CD4-positive, alpha-beta T cell treated with Interleukin-1 beta for 1 hour (primary cell): Measurements from ENCODE around the gene GSX1.
"Not testable (repeated sequence)": the region's sequence is repeated elsewhere in the genome, so short reads cannot be mapped to it uniquely, and the experiment has no call there.

Source experiments
- DNase-seq, 2 donors: peaks; one replicate each; pipeline ENCODE4 v3.0.0-alpha.2; 2020 to 2022

GSX1 gene

DNA sequence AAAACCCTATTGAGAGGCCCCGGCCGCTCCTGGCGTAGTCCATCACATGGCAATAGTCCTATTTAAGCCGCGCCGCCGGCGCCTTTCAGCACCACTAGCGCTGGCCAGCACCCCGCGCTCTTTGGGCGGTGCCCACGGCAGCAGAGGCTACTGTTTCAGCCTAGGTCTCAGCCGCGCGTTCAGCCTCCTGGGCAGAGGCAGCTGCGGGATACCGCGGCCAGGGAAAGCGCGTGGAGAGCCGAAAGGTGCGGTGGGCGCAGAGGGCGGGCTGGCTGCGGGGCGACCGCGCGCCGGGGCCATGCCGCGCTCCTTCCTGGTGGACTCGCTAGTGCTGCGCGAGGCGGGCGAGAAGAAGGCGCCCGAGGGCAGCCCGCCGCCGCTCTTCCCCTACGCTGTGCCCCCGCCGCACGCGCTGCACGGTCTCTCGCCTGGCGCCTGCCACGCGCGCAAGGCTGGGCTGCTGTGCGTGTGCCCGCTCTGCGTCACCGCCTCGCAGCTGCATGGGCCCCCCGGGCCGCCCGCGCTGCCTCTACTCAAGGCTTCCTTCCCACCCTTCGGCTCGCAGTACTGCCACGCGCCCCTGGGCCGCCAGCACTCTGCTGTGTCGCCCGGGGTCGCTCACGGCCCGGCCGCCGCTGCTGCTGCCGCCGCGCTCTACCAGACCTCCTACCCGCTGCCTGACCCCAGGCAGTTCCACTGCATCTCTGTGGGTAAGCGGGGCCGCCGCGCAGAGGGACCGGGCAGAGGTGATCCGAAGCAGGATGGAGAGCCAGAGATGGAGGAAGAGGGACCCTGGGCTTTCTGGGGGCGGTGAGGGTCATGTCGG, at the start of gene GSX1:
TSS of gene GSX1 (plus strand) at position 91 of the 826 bp plus-strand sequence. CDS start at position 299, 208 bp downstream.
- DNase-seq = peak in 1 of 2 donors; percentile 21

DNA sequence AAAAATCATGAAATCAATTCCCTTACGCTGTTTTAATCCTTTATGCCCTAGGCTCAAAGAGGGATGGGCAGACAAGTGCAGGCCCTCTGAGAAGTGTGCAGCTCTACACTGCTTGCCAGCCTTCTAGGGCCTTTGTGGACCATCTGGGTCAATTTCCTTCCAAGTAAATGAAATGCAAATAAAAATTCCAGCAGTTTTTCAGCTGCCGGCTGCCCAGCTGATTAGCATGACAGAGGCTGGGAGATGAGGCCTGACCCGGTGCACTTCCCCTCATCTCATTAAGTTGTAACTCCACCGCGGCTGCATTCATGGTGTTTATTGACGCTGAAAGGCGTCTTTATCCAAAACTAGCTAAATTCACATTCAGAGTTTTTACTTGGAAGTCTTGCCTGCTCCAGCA, 47.5 kb upstream of the GSX1 start:
- no peak for DNase-seq

DNA sequence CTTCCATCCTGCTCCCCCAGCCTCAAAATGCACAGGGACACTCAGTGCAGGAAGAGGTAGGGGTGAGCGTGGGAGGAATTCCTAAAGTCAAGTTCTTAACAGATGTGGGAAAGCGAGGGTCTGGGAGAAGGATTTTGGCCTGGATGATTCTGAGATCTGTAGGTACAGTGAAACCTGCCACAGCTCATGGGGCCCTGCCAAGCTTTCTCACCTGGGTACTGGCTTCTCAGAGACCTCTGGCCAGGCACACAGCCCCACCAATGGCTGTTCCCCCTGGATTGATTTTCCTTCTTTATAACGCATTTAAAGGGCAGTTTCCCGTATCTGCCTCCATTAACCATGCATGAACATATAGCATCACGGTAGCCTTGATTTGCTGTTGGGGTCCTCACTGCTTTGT, 47.0 kb upstream of the GSX1 start:
- DNase-seq = no peak

DNA sequence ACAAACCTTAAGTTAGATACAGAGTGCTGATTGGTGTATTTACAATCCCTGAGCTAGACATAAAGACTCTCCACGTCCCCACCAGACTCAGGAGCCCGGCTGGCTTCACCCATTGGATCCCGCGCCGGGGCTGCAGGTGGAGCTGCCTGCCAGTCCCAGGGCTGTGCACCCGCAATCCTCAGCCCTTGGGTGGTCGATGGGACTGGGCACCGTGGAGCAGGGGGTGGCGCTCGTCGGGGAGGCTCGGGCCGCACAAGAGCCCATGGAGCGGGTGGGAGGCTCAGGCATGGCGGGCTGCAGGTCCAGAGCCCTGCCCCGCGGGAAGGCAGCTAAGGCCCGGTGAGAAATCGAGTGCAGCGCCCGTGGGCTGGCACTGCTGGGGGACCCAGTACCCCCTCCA, 44.1 kb upstream of the GSX1 start:
- not testable (repeated sequence) for DNase-seq

DNA sequence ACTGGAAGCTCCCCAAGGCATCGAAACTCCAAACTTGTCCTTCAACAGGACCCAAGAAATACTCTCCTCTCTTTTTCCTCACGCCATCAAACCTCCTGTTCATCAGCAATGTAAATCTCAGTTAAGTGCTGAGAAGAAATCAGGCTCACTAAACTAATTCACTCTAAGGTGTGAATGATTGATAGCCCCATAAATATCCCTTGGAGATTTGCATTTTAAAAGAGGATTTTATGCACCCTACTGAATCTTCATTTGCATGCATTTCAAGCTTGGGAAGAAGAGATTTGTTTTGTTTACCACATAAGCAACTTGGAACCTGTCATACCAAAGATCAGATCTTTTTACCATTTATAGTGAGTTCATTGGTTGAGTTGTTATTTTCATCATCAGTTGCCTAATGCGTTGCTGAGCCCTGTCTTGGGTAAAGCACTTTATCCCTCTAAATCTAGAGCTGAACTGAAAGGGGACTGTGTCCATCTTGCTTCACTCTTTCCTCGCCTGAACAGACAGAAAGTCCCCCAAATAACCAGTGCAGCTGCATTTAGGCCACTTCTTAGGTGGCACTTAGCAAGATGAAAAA, 40.2 kb upstream of the GSX1 start:
- no peak for DNase-seq

DNA sequence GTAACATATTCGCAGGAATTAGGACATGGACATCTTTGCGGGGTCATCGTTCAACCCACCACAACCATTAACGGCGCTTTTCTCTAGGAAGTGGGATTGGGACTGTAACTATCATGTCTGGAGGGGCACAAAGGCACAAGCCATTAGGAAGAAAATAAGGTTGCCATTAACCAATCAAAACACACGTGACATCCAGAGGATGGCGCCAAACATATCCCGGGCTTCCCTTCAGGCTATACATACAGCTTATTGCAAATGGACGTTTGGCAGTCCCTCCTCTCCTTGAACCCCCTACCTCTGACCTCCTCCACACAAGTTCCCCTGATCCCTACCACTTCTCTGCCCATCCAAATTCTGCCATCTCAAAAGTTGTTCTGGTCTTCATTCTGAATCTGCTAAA, 26.6 kb upstream of the GSX1 start:
- DNase-seq = no peak

DNA sequence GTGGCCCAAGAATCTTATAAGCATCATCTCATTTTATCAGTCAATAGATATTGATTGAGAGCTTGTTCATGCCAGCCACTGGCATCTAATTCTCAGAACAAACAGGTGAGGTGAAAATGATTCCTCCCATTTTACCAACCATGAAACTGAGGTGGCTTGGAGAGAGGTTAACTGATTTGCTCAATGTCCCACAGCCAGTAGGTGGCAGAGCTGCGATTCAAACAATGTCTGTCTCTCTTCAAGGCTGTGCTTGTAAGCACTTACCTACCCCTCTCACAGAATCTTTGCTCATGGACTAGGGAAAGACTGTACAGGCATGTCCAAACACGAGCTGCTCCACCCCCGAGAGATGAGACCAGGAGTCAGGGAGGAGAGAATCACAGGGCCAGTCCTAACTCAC, 21.5 kb upstream of the GSX1 start:
- peak in 1 of 2 donors; percentile 31 for DNase-seq

DNA sequence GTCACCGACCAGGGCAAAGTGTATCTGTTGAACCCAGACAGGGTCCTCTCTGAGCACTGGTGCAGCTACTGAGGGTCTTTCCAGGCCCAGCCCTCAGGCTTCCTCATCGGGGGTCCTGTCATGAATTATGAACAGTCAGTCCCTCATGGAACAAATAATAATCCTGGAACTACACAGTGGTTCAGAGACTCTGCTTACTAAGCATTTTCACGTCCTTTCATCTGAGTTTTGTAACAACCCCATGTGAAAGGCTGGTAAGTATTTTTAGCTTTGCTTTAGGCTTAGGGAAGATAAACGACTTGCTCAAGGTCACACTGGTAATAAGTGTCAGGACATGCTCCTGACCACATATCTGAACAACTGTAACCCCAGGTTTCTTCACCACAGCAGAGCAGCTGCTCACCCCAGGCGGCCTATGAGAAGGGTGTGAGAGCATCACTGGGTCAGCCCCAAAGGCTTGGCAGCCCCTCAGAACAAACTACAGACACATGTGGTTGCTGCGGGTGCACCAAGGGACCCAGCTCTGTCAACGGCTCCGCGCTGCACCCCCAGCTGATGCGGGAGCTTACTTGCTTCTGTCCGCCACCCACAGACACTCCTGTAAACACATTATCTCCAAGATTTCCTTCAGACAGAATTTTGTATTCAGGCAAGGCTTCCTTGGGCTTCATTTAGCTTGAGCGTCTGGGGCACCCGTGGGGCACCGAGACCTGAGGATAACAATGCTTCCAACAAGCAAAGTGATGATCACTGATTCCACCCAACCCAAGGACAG, 19.4 kb upstream of the GSX1 start:
- DNase-seq = no peak

DNA sequence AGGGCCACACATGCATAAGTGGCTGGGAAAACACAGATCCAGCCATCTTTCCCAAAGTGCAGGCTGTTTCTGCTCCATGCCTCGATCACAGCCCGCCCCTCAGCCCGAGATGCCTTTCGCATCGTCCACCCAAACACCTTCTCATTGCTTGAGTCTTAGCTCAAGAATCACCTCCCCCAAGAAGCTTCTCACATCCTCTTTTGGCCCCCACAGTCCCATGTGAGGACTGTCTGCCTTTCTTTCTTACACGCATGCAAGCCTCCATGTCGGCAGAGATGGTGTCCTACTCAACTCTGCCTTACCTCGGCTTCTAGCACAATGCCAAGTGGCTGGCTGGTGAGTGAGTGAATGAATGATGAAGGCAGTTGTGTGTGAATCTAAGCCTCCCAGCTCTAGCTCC, 18.1 kb upstream of the GSX1 start:
- DNase-seq = no peak

DNA sequence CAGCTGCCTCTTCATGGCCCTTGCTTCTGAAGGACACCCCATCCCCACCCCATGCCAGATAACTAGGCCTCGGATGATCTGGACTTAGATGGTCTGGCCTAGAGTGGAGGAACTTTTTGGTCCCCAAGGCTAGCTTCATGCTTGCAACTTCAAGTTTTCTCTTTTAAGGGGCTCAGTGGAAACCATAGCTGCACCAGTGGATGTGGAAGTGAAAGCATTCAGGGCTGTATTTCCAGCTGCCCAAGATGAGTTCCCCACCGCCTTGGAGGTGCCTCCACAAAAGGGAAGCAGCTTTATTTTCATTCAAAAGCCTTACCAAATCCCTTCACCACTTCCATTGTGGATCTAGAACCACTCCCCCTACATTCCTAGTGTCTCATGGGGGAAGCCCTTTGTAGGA, 17.6 kb upstream of the GSX1 start:
- no peak for DNase-seq

DNA sequence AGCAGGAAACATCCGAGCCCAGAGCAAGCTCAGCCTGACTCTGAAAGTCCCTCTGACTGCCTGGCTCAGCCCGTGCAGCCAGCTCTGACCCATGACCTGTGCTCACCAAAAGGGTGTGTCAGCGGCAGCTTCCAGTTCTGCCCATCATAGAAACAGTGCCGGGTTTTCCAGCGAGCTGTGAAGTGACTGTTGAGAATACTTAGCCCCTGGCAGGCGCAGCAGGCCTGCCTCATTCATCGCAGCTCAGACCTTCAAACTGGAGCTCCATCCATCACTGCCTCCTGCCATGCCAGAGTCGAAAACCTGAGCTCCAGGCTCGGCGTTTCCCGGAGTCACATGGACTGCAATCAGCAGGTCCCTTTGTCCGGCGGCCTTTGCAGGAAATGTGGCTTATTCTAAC, 16.3 kb upstream of the GSX1 start:
- no peak for DNase-seq

DNA sequence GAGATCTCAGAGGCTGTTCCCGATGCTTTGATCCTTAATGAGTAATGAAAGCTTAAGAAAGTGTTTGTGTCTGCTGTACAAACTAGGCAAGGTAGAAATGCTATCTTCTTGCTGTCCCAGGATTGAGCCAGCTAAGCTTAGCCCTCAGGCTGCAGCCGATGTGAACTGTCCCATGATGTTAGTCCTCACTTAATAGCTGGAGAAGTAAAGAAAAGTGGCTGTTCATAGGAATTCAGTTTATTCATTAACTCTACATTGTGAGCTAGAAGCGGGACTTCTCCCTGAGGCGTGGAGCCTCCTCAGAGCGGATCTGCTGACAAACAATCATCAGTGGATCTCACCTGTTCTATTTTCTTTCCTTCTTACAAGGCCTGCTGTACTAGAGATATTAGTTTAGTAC, 10.1 kb upstream of the GSX1 start:
- no peak for DNase-seq

DNA sequence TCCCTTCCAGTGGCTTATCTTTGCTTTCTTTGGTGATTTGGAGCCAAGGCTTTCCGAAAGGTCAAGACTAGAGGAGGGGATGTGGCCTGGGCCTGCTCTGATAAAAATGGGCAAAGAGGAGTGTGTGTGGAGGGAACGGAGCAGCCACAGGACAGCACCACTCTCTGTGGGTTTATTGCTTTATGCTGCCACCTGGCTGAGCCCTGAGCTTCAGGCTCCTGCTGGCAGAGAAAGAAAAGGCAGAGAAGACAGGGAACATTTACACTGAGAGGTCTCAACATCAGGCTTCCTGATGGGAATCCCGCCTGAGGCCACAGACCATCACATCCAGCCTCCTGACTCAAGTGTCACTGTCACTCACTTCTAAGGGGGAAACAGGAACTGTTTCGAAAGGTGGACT, 9.2 kb upstream of the GSX1 start:
- no peak for DNase-seq

DNA sequence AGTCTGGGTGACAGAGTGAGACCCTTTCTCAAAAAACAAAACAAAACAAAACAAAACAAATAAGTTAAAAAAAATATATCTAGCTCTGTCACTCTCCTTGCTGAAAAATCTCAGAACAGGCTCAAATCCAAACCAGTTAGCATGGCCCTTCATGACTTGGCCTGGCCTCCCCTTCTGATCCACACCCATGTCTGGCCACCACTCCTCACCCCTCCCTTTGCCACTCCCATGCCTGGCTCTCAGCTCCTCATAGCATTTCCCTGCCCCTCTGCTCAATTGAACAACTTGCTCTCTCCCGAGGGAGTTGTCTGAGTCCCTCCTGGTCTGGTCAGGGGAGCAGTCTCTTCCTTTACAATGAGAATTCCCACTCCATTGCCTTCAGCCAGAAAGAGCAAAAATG, 4.0 kb upstream of the GSX1 start:
- no peak for DNase-seq

DNA sequence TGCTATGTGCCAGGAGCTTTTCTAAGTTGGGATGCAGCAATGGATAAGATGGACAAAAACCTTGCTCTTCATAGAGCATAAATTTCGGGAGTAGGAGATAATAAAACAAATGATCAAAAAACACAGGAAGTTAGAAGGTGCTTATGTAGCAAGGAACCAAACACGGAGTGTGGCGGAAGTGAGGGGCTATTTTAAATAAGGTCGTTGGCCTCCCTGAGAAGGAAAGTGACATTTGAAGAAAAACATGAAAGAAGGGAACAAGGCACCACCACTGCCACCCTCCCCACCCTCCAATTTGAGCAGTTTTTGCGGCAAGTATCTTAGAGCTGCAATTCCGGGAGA, 3.2 kb upstream of the GSX1 start:
- no peak for DNase-seq

DNA sequence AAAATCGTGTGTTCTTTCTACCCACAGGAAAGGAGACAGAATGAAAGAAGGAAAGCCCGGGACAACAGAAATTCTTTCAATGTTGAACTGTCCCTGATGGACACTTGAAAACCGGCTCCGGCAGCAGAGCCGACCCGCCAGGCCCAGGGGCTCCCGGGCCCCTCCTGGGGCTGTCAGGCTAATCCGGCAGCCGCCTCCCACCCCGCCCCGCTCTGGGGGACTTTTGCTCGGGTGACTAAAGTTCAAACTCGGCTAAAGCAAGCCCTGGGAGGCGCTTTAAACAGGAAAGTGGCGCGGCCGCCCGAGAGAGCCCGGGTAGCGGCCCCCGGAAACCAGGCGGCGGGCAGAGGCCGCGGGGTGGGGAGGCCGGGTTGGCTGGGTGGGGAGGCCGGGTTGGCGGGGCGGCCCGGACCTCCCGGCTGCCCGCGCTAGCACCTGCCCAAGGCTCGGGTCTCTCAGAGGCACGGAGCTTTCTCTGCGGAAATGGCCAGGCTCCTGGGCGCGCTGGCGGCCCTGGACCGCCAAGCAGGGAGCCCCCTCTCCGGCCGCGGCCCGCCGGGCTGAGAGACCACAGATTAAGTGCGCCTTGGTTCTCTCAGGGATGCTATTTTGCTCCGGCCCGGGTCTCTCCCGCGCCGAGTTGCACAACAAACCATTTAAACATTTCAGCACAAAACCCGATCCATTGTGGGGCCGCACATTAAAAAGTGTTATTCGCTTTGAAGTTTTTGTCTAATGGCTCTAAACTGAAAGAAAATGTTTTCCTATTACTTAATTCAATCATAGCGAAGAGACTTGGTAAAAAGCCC, 2.6 kb upstream of the GSX1 start:
- no peak for DNase-seq

DNA sequence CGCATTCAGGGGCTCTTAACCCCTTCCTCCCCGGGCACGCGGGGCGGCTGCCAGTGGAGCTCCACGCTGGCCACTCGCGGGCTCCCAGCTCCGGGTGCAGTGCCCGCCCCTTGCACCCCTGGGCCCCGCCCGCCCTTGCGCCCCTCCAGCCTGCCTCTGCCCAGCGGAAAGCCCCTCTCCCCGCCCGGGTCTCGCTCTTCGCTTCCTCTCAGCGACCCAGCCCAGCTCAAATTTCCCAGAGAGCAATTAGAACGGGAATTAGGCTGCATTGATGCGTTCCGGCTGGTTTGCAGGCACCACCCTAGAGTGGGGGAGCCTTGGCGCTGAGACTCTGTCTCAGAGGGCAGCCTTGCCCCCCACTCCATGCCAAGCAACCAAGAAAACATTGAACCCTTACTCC, 1.8 kb upstream of the GSX1 start:
- DNase-seq = no peak

DNA sequence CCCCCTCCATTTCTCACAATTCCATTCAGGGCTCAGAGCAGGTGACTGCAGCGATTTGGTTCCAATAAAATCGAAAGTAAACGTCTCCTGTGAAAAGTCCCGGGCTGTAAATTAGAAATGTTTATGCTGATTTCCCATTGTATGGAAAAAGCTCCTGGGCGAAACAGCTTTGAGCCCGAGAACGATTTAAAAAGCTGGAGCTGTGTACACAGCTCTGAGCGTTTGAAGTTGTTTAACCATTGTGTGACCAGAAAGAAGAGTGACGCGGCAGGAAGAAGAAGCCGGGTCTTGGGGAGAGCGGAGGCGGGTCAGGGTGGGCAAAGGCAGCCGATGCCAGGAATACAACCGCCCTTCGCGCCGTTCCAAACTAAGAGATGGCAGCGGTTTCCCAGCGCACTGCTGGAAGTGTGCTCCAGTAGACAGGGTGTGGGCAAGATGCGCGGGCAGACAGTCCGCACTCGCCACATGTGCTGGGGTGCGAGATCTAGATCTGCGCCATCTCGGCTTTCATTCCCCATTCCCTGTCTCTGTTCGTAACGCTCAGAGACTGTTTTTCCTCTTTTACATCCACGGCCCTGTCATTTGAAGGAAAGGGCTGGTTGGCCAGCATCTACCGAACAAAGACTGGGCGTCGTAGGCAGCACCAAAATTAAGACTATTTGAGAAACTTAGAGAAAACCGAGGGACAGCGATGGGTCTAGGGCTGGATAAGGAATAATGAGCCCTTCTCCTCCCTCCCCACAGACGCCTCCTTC, 960 bp upstream of the GSX1 start:
- DNase-seq = no peak

DNA sequence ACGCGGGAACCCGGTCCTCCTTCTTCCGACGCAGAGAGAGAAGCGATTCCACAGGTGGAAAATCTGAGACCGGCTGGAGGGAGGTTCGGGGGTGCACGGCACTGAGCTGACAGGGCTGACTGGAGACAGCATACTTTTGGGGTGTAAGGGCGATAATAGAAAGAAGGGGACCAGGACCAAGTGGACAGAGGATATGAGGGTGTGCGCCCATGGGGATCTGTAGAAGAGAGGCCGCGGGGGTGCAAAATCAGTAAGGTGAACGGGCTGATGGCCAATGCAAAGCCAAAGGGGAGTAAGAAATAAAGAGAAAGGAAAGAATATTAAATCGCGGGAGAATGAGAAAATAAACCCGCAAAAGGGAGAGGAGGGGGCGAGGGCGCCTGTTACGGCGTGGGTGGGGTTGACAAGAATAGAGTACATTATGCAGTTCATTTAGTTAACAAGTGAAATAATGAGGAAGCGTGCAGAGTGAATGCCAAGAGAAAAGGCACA, 336 bp upstream of the GSX1 start:
- DNase-seq = no peak

DNA sequence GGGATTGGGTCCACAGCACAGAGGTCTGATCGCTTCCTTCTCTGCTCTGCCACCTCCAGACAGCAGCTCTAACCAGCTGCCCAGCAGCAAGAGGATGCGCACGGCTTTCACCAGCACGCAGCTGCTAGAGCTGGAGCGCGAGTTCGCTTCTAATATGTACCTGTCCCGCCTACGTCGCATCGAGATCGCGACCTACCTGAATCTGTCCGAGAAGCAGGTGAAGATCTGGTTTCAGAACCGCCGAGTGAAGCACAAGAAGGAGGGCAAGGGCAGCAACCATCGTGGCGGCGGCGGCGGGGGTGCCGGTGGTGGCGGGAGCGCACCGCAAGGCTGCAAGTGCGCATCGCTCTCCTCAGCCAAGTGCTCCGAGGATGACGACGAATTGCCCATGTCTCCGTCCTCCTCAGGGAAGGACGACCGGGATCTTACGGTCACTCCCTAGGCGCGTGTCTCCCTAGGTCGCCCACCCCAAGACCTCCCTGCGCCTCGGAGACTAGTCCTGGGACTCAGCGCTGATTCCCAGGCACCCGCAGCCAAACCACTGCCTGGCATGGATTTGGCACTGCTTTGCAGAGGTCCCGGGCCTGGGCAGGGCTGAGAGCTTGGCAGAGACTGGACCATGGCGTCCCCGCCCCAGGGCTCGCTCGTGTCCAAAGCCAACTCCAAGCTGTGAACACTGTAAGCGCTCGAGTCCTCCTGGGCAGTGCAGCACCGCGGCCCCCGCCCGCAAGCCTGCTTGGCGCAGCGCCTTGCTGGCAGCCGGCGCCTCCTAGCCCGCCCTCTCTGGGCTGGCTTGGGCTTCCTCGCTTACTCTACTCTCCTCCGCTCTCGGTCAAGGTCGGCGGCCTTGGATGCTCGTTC, 1.5 kb downstream of the GSX1 start:
- no peak for DNase-seq

DNA sequence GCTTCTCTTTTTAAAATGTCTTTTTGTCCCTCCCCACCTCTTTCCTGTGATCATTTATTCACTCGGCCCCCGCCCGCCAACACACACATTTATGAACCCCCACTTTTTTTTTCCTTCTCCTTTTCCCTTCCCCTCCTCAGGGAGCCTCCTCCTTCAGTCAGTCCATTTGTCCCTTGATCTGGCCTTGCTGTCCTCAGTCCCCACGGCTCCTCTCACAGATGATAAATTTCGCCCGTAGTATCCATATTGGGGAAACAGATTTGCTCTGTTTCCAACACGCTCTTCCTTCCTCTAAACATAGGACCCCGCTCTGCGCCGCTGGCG, 2.0 kb downstream of the GSX1 start:
- no peak for DNase-seq
